ENCODE data around the gene EXOC6B.

The EXOC6B gene

DNA sequence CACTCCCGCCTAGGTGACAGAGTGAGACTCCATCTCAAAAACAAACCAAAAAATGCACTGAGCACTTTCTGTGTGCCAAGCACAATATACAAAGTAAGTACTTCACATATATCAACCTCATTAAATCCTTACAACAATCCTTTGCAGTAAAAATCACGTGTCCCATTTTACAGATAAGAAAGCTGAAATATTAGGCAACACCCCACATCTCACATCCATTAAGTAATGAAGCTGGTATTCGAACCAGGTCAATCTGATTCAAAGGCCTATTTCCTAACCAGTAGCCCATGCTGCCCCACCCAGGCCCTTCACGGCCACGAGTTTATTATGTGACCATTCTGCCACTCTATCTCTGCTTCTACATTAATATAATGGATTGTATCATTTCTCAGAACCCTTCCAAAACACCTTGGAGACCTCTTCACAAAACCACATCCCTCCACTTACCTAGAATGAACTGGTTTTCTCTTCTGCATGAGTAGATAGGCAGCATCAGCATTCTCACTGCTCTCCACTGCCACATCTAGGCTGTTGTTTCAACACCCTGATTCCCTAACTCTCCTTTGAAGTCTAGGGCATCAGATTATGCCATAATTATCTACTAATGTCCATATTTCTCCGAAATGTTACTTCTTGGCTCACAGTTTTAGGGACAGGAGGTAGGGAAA is 3.1 kb upstream of the EXOC6B start:
- DNase-seq: no peak

DNA sequence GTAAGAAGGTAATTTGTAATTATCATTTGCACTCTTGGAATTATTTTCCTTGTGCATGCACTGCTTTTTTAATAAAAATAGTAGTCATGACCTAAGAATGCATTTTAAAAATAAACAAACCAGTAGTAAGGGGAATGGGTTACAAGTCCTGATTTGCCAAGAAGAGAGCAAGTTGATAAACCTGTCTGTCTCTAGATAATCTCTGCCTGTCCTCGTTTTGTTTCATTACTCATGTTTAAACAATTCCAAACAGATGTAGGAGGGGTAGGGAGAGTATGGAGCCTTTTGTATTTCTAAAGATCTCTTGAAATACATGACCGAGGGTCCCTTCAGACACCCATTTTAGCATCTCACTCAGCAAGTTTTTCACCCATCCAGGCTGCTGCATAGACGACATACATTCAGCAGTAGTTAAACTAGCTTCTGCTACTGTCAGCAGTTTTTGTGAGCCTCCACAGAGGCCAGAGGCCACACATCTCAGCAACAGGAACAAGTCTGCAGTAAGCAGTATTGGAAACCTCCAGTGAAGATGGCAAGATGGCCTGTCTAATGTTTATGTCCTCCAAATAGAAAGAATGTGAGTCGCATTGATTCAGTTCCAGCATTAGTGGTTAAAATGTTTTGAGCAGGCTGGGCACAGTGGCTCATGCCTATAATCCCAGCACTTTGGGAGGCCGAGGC is 2.3 kb upstream of the EXOC6B start:
- DNase-seq: no peak

GRCh38 chr2:72827487-72827886 is 1.7 kb upstream of the EXOC6B start:
- DNase-seq: no peak

GRCh38 chr2:72826156-72826477 is 284 bp upstream of the EXOC6B start:
- no peak for DNase-seq

- no peak for DNase-seq
Measured at GRCh38 chr2:72824224-72824842, 1.5 kb downstream of the EXOC6B start.

- DNase-seq: no peak
Measured at GRCh38 chr2:72822794-72823193, 3.0 kb downstream of the EXOC6B start.

DNA sequence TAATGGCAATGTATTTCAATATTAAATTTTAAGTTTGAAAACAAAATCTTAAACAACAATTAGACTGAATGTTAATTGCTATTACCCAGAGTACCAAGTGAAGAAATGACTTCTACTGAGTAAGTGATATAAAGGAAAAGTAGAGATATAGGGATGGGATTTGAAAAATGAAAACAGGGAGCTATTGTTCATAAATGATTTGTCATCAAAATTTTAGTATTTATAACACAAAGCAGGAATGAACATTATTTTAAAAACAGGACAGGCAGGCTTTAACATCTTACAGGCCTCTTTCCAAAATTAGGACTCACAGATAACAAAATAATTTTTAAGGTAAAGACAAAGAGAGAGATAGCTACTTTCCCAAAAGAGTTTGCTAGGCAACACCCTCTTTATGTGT is 3.9 kb downstream of the EXOC6B start:
- no peak for DNase-seq

- DNase-seq: no peak
Measured at GRCh38 chr2:72821118-72821517, 4.7 kb downstream of the EXOC6B start.

- no peak for DNase-seq
Measured at GRCh38 chr2:72819501-72819900, 6.3 kb downstream of the EXOC6B start.

DNA sequence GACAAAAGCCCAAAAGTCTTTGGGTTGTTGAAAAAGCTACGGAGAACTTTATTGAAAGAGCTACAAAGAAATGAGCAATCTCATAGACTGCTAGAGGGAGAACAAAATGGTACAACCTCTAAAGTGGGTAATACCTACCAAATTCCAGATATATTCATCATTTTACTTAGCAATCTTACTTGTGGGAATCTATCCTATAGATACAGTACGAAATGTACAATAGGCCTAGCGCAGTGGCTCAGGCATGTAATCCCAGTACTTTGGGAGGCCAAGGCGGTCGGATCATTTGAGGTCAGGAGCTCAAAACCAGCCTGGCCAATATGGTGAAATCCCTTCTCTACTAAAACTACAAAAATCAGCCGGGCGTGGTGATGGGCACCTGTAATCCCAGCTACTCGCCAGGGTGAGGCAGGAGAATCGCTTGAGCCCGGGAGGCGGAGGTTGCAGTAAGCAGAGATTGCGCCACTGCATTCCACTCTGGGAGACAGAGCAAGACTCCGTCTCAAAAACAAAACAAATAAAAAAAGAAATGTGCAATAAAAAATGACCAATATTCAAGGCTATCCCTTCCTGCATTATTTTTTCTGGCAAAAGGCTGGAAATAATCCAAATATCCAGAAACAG is 10.1 kb downstream of the EXOC6B start:
- no peak for DNase-seq

DNA sequence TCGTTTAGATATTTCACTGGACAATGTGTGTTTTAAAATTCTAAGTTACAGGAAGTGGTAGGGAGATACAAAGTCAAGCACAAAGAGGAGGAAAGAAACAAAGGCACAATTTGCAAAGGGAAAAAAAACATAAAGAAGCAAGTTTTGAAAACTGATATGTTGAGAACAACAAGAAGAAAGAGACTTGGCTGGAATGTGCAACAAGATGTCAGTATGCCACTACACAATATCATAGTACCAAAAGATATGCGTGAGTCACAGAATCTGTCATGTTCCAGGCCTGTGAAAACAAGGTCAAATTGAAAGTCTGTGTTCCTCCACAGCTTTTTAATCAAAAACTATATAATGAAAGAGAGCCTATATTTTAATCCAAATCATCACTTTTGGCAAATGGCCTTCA is 12.0 kb downstream of the EXOC6B start:
- no peak for DNase-seq

DNA sequence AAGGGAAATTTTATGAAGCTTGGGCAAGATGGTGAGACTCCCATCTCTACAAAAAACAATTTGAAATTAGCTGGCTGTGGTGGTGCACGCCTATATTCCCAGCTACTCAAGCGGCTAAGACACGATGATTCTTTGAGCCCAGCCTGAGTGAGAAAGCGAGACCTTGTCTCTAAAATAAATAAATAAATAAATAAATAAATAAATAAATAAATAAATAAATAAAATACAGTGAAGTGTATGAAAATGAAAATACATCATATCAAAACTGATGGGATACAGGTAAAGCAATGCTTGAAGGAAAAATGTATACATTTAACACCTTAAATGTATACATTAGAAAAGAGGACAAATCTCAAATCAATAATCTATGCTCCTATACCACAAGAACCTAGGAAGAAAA is 15.7 kb downstream of the EXOC6B start:
- no peak for DNase-seq

DNA sequence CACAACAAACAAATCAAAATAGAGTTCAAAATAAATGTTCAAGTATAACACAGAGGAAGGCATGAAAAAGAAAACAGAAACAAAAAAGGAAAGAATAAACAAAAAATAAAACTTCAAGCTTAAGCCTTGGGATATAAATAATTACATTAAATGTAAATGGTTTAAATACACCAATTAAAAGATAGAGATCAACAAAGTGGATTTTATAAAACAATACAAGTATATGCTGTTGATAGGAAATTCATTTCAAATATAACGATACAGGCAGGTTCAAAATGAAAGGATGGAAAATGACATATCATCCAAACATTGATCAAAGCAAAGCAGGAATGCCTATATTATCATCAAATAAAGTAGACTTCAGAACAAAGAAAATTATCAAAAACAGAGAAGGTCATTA is 16.7 kb downstream of the EXOC6B start:
- DNase-seq: no peak

GRCh38 chr2:72806280-72806945 is 19.4 kb downstream of the EXOC6B start:
- DNase-seq: no peak

- no peak for DNase-seq
Measured at GRCh38 chr2:72803626-72804320, 22.1 kb downstream of the EXOC6B start.

- DNase-seq: no peak
Measured at GRCh38 chr2:72803151-72803550, 22.7 kb downstream of the EXOC6B start.

DNA sequence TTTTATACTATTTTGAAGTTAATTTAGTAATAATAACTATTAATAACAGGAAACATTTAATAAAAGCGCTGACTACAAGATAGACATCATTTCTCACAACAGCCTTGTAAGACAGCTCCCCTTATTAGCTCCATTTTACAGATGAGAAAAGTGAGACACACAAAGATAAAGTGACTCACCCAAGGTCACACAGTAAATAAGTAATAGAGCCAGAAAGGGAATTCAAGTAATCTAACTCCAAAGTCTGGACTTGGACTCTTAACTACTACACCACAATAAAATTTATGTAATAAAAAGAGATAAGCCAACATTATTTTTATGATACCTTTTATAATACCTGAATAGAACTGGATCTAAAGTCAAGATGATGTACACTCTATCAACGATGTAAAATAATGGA is 25.3 kb downstream of the EXOC6B start:
- no peak for DNase-seq

DNA sequence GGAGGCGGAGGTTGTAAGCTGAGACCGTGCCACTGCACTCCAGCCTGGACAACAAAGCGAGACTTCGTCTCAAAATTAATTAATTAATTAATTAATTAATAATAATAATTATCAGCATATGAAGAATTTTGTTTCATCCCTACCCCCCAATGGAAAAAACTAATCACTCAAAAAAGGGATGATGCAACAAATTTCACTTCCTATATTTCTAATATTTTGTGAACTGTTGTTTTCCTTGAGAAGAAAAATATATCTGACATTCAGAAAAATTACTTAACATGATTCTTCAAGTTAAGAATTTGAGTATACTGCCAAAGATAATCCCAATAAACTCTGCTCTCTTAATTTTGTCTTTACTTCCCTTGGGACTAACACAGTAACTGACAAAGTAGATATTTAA is 28.1 kb downstream of the EXOC6B start:
- no peak for DNase-seq

DNA sequence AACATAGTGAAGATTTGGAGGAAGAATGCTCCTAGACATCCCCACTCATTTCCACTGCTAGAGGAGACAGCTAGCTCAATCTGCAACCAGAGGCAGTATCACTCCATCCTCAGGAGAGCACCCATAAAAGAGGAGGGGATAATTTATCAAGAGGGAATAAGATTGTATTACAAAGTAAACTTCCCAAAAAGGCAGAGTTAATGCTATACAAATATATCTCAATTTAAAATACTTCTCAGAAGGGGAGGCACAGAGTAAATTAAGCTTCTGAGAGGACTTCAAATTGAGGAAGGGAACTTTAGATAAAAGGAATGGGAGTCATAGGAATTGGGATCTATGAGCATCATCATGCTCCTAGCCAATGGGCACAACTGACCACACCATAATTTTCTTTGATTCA is 29.1 kb downstream of the EXOC6B start:
- DNase-seq: no peak

- no peak for DNase-seq
Measured at GRCh38 chr2:72794572-72794971, 31.3 kb downstream of the EXOC6B start.

GRCh38 chr2:72793798-72794440 is 31.9 kb downstream of the EXOC6B start:
- no peak for DNase-seq

DNA sequence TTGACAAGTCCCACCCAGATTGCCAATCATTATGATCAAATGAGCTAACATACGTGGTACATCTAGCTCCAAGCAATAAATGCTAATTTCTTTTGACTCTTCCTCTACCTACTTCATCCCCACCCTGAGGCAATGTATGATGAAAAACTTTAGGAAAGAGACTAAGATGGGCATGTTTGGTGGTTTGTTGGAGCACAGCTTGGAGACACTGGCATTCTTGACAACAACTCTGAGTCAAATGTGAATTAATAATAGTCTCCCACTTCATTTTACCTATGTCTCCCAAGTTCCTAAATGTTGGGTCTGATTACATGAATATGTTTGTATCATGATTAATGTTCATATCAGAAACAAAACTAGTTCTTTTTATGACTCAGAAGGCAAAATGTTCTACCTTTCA is 36.6 kb downstream of the EXOC6B start:
- DNase-seq: no peak

DNA sequence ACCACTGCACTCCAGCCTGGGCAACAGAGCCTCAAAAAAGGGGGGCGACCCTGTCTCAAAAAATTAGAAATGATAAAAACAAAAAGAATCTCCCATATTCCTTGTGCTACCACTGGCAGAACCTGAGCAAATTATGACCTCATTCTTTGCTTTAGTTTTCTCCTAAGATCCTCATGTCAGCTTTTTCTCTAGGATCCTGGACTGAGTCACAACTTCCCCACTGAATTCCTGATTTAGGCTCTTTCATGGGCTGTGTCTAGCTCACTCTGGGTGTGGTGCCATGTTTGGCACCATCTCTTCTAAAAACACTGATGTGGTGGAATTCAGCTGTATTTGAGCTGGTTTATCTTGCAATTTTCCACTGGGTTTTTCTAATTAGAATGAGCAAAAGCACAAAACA is 37.1 kb downstream of the EXOC6B start:
- DNase-seq: no peak

All from NCI-H2171 (cell line).